Stimulated activated naive CD8-positive, alpha-beta T cell treated with anti-CD3 and anti-CD28 coated beads, Interleukin-15, amount 100 ng/mL, for 72 hours (primary cell): Measurements from ENCODE around the gene ZNF430.

Experiments
- ATAC-seq: fragments of 150-1000 bp; cut with Tn5 transposase; 2 replicates; pipeline ENCODE4 v1.10.0; 2021; ENCODE audit warnings: mild to moderate bottlenecking, moderate library complexity
- DNase-seq, 2 donors: peaks; one replicate each; pipeline ENCODE4 v3.0.0; 2021 to 2022
- H3K27ac Mint-ChIP-seq, 2 donors: one replicate each; pipeline ENCODE4 v1.8.0; 2022; ENCODE audit warnings: mild to moderate bottlenecking in 2 of 2, mixed read lengths in 2 of 2, moderate library complexity in 2 of 2
- H3K27me3 Mint-ChIP-seq: one replicate; pipeline ENCODE4 v1.8.0; 2022; ENCODE audit warnings: mixed read lengths
- H3K4me1 Mint-ChIP-seq: one replicate; pipeline ENCODE4 v1.8.0; 2022; ENCODE audit warnings: mild to moderate bottlenecking, mixed read lengths
- H3K4me3 Mint-ChIP-seq, 2 donors: one replicate each; pipeline ENCODE4 v1.8.0; 2022; ENCODE audit warnings: mild to moderate bottlenecking in 2 of 2, mixed read lengths in 2 of 2, moderate library complexity in 1 of 2
- H3K9me3 Mint-ChIP-seq, 2 donors: one replicate each; pipeline ENCODE4 v1.8.0; 2022; ENCODE audit warnings: mixed read lengths in 2 of 2

The ZNF430 gene

DNA sequence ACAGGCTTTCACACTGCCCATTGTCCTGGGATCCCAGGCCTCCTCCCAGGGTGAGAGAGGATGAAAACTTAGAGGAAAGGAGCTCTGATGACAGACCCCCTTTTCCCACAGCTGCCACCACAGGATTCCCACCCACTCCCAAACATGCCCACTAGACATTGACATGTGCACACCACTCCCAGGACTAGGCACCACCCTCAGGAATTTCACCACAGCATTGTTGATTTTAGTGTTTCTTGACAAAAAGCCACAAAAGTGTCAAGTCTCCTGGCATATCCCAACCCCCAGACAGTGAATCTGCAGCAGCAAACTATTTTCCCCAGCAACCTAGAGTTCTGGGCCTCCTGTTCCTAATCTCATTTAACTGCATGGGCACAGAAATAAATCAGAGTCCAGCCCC, 71.7 kb downstream of the ZNF430 start:
- ATAC-seq, result no peak
- H3K4me3 Mint-ChIP-seq, result no peak overlapping the region
- H3K9me3 Mint-ChIP-seq, result no peaks in the 10 kb centered on the region
- no peaks in the 10 kb centered on the region for H3K27me3 Mint-ChIP-seq
- H3K27ac Mint-ChIP-seq, result peak overlapping the region in 1 of 2 donors; percentile 48
- no peak for DNase-seq
- H3K4me1 Mint-ChIP-seq, result no peaks in the 10 kb centered on the region

DNA sequence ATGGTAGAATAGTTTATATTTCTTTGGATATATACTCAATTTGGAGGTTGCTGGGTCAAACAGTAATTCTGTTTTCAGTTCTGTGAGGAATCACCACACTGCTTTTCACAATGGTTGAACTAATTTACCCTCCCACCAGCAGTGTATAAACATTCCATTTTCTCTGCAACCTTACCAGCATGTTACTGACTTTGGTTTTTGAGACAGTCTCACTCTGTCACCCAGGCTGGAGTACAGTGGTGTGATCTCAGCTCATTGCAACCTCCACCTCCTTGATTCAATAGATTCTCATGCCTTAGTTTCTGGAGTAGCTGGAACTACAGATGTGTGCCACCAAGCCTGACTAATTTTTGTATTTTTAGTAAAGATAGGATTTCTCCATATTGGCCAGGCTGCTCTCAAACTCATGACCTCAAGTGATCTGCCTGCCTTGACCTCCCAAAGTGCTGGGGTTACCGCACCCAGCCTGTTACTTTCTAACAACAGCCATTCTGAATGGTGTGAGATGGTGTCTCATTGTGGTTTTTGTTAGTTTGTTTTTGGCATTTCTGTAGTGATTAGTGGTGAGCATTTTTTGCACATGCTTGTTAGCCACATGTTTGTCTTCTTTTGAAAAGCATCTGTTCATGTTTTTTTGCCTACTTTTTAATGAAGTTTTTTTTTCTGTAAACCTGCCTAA, 74.0 kb downstream of the ZNF430 start:
- H3K4me3 Mint-ChIP-seq, result no peak overlapping the region
- H3K27me3 Mint-ChIP-seq, result no peaks in the 10 kb centered on the region
- H3K27ac Mint-ChIP-seq, result no peak overlapping the region
- ATAC-seq (no peak), DNase-seq (no peak)
- no peaks in the 10 kb centered on the region for H3K9me3 Mint-ChIP-seq
- H3K4me1 Mint-ChIP-seq, result no peaks in the 10 kb centered on the region

DNA sequence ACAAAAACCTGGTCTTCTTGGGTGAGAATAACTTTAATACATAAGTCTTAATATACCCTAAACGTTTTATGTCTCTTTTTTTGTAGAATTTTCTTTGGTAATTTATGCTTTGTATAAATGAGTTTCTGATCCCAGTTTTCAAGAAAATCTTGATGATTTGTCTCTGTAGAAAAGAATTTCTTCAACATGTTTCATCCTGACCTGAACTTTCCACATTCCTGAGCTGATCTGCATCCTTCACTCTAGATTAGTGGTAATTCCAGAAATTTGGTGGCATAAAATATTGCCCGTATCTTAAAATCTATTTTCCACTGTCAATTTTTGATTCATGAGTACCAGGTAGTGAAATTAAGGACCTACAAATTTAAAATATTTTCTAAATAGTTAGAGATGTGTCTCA, 77.8 kb downstream of the ZNF430 start:
- no peak for ATAC-seq
- Mint-ChIP-seq H3K4me3 (no peak overlapping the region), H3K27ac (peak overlapping the region in 1 of 2 donors; percentile 19), H3K27me3 (no peaks in the 10 kb centered on the region), H3K4me1 (no peaks in the 10 kb centered on the region), H3K9me3 (no peaks in the 10 kb centered on the region)
- DNase-seq, result no peak

DNA sequence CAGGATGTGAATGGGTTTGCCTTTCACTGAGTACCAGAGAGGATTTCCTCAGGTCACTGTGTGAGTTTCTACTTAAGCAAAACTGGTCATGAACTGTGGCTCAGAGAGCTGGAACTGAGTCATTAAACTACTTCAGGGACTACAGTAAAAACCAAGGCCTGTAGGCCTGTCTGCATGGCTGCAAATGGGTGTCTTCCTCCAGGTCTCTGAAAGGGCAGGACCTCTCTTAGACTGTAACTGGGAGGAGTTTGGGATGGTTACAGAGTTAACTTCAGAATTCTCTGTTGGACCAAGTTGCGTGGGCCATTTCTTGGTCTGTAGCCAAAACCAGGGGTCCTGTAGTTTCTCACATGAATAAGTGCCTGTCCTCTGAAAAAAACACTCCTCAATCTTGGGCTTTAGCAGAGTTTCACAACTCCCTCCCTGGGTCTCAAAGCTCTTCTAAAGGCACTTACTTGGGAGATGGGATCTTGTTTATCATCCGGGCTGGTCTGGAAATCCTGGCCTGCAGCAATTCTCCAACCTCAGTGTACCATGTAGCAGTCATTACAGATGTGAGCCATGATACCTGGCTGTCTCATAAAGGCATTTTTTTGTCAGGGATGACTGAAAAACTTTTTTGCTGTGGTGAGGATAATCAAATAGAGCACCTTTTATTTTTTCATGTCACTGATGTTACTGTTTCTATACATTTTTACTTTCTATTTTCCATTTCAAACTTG, 81.2 kb downstream of the ZNF430 start:
- no peaks in the 10 kb centered on the region for H3K9me3 Mint-ChIP-seq
- ATAC-seq (peak; percentile 65), DNase-seq (no peak)
- H3K27ac Mint-ChIP-seq, result peak overlapping the region in 1 of 2 donors; percentile 48
- no peaks in the 10 kb centered on the region for H3K4me1 Mint-ChIP-seq
- H3K27me3 Mint-ChIP-seq, result no peaks in the 10 kb centered on the region
- no peak overlapping the region for H3K4me3 Mint-ChIP-seq

GRCh38 chr19:21109116-21109515, 88.7 kb downstream of the ZNF430 start:
- no peaks in the 10 kb centered on the region for H3K27me3 Mint-ChIP-seq
- DNase-seq, result no peak
- H3K9me3 Mint-ChIP-seq, result peaks cover 25 to 48% of the 10 kb centered on the region in 2 donors
- ATAC-seq, result no peak
- no peak overlapping the region for H3K27ac Mint-ChIP-seq
- H3K4me1 Mint-ChIP-seq, result no peaks in the 10 kb centered on the region
- H3K4me3 Mint-ChIP-seq, result no peak overlapping the region
